Measurements from ENCODE around the gene HSH2D. TPM values are rescaled to one million over a fixed set of nuclear protein-coding genes. Genes with fewer than 3 reads are reported as not detected.
"Not testable (repeated sequence)": the region's sequence is repeated elsewhere in the genome, so short reads cannot be mapped to it uniquely, and the experiment has no call there.

HSH2D gene
- total RNA-seq (2014; rRNA removed; shearing (Covaris generic)), result 5.8 and 9.2 TPM in 2 replicates

- DNase-seq (ENCODE audit: low spot score), result peak; percentile 68
Observed at GRCh38 chr19:16143399-16144215, at the start of gene HSH2D. Gene HSH2D (plus strand): TSS chr19:16143685. CDS start chr19:16148751, 5,066 bp downstream.

- no peak for DNase-seq (ENCODE audit: low spot score)
Observed at GRCh38 chr19:16094360-16095070, 49.0 kb upstream of the HSH2D start.

- no peak for DNase-seq (ENCODE audit: low spot score)
Observed at GRCh38 chr19:16095071-16095571, 48.4 kb upstream of the HSH2D start.

GRCh38 chr19:16096280-16096855 is 47.1 kb upstream of the HSH2D start:
- no peak for DNase-seq (ENCODE audit: low spot score)

GRCh38 chr19:16098416-16098768 is 45.1 kb upstream of the HSH2D start:
- no peak for DNase-seq (ENCODE audit: low spot score)

- no peak for DNase-seq (ENCODE audit: low spot score)
Observed at GRCh38 chr19:16098821-16099220, 44.7 kb upstream of the HSH2D start.

- not testable (repeated sequence) for DNase-seq (ENCODE audit: low spot score)
Observed at GRCh38 chr19:16099314-16099965, 44.0 kb upstream of the HSH2D start.

- no peak for DNase-seq (ENCODE audit: low spot score)
Observed at GRCh38 chr19:16100524-16100923, 43.0 kb upstream of the HSH2D start.

GRCh38 chr19:16104722-16105121 is 38.8 kb upstream of the HSH2D start:
- DNase-seq (ENCODE audit: low spot score), result no peak

GRCh38 chr19:16106121-16106520 is 37.4 kb upstream of the HSH2D start:
- DNase-seq (ENCODE audit: low spot score), result no peak

GRCh38 chr19:16111160-16111908 is 32.2 kb upstream of the HSH2D start, which contains the start of gene RAB8A:
Gene RAB8A (plus strand): TSS chr19:16111889. CDS start chr19:16111902, 13 bp downstream.
- DNase-seq (ENCODE audit: low spot score), result peak; percentile 96

GRCh38 chr19:16111909-16112752 is 31.4 kb upstream of the HSH2D start:
- no peak for DNase-seq (ENCODE audit: low spot score)

GRCh38 chr19:16112778-16113177 is 30.7 kb upstream of the HSH2D start:
- DNase-seq (ENCODE audit: low spot score), result no peak

GRCh38 chr19:16113727-16114126 is 29.8 kb upstream of the HSH2D start:
- no peak for DNase-seq (ENCODE audit: low spot score)

GRCh38 chr19:16115301-16116039 is 28.0 kb upstream of the HSH2D start:
- DNase-seq (ENCODE audit: low spot score), result no peak

GRCh38 chr19:16116067-16116466 is 27.4 kb upstream of the HSH2D start:
- no peak for DNase-seq (ENCODE audit: low spot score)

GRCh38 chr19:16117594-16118033 is 25.9 kb upstream of the HSH2D start:
- DNase-seq (ENCODE audit: low spot score), result no peak

GRCh38 chr19:16118489-16119033 is 24.9 kb upstream of the HSH2D start:
- no peak for DNase-seq (ENCODE audit: low spot score)

Measured in HT-29 (cell line).